ENCODE measurements around the gene SETD5.

DNA sequence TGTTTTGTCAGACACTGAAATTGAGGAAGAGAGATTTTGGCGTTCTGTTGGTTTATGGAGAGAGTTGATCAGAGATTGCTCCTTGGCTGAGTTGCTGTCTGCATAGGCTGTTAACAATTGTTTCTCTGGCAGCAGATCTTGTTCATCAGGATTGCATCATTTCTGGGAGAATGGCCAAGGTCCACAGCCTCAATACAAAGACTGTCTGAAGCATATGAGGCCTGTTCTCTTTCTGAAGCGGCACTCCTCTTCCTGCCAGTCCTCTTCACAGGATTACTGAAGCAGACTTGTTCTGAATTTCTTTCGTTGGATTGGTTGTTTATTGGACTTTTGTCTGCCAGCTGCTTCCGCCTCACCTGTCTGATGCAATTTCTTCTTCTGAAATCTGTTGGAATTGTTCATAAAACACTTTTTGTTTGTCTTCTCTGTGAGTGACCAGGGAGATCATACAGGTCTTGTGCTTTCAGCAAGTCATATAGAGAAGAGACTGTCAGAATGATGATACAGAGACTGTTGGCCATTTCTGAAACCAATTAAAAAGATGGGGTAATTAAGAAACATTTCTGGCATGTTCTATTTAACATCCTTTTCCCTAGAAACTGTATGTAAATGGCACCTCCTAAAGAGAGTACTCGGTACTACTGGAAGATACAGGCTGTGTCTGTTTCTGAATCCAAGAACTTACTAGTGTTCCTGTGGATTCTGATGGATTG lies 25.5 kb downstream of the SETD5 start:
- TF ChIP-seq, protein P1, sequence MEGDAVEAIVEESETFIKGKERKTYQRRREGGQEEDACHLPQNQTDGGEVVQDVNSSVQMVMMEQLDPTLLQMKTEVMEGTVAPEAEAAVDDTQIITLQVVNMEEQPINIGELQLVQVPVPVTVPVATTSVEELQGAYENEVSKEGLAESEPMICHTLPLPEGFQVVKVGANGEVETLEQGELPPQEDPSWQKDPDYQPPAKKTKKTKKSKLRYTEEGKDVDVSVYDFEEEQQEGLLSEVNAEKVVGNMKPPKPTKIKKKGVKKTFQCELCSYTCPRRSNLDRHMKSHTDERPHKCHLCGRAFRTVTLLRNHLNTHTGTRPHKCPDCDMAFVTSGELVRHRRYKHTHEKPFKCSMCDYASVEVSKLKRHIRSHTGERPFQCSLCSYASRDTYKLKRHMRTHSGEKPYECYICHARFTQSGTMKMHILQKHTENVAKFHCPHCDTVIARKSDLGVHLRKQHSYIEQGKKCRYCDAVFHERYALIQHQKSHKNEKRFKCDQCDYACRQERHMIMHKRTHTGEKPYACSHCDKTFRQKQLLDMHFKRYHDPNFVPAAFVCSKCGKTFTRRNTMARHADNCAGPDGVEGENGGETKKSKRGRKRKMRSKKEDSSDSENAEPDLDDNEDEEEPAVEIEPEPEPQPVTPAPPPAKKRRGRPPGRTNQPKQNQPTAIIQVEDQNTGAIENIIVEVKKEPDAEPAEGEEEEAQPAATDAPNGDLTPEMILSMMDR (IDR thresholded peaks at IDR 0.05; ENCODE audit: control extremely low read depth in 1 of 3, insufficient read depth in 1 of 3, low read depth in 1 of 3, low read length in 3 of 3), result peak in 2 of 3 experiments; percentile 26 to 62; a peak in 2 of 4 replicates
- TF ChIP-seq CEBPB (IDR thresholded peaks at IDR 0.05; ENCODE audit: low read depth, low read length) (peak; percentile 98), GABPA (IDR thresholded peaks at IDR 0.05; ENCODE audit: borderline replicate concordance, insufficient read depth, low read length) (no peak), GTF2F1 (IDR thresholded peaks at IDR 0.05; ENCODE audit: borderline replicate concordance, low read depth, low read length) (no peak), ZNF274 (IDR thresholded peaks at IDR 0.05; ENCODE audit: borderline replicate concordance, extremely low read depth, low read length) (no peak), YY1 (IDR thresholded peaks at IDR 0.05; ENCODE audit: low read depth, low read length) (no peak), JUND (IDR thresholded peaks at IDR 0.05; ENCODE audit: low read length) (peak; percentile 75; the same call in 1 of the 2 replicates), RAD21 (IDR thresholded peaks at IDR 0.05 in 1 of 2, conservative IDR thresholded peaks at IDR 0.05 in 1 of 2; ENCODE audit: low read depth in 2 of 2, low read length in 2 of 2) (peak; percentile 69 to 71), TAF1 (IDR thresholded peaks at IDR 0.05; ENCODE audit: low read depth, low read length) (0 out of 2 replicates have a peak, but pooled peaks have one; percentile 29), CREB1 (IDR thresholded peaks at IDR 0.05) (no peak), EZH2 (IDR thresholded peaks at IDR 0.05; ENCODE audit: low read depth, low read length, severe bottlenecking) (no peak), POLR2A (IDR thresholded peaks at IDR 0.05; ENCODE audit: control extremely low read depth in 1 of 2, low read depth in 2 of 2, low read length in 2 of 2) (no peak)
- TF ChIP-seq, protein P2, sequence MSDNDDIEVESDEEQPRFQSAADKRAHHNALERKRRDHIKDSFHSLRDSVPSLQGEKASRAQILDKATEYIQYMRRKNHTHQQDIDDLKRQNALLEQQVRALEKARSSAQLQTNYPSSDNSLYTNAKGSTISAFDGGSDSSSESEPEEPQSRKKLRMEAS (IDR thresholded peaks at IDR 0.05), result no peak

Measured in H1 (cell line).